Activated CD8-positive, alpha-beta memory T cell treated with anti-CD3 and anti-CD28 coated beads, Interleukin-2, amount 50 U/mL, for 48 hours (primary cell): ENCODE data around the gene CALHM1.

Experiments
- DNase-seq: peaks from one replicate; pipeline ENCODE4 v3.0.0-alpha.2; 2020

Gene CALHM1

GRCh38 chr10:103454026-103454425 is 4.7 kb downstream of the CALHM1 start:
- no peak for DNase-seq

- DNase-seq, result no peak
Observed at GRCh38 chr10:103452506-103453230, 6.0 kb downstream of the CALHM1 start.

GRCh38 chr10:103451831-103452505 is 6.7 kb downstream of the CALHM1 start, which contains the start of gene CALHM2:
Gene CALHM2 (minus strand): TSS chr10:103452370. CDS start chr10:103449941, 2,429 bp downstream.
- DNase-seq, result peak; percentile 83

GRCh38 chr10:103451091-103451813 is 7.4 kb downstream of the CALHM1 start:
- peak; percentile 76 for DNase-seq

- DNase-seq, result no peak
Observed at GRCh38 chr10:103450201-103450695, 8.5 kb downstream of the CALHM1 start.

- DNase-seq, result no peak
Observed at GRCh38 chr10:103449208-103450144, 9.2 kb downstream of the CALHM1 start.

- no peak for DNase-seq
Observed at GRCh38 chr10:103448746-103449145, 10.0 kb downstream of the CALHM1 start.

GRCh38 chr10:103447187-103447586 is 11.5 kb downstream of the CALHM1 start:
- DNase-seq, result no peak

GRCh38 chr10:103445767-103446567 is 12.7 kb downstream of the CALHM1 start:
- DNase-seq, result no peak

- no peak for DNase-seq
Observed at GRCh38 chr10:103445366-103445765, 13.3 kb downstream of the CALHM1 start.

GRCh38 chr10:103444478-103444877 is 14.2 kb downstream of the CALHM1 start:
- DNase-seq, result no peak

- no peak for DNase-seq
Observed at GRCh38 chr10:103443475-103444185, 15.1 kb downstream of the CALHM1 start.

GRCh38 chr10:103442031-103442461 is 16.7 kb downstream of the CALHM1 start:
- no peak for DNase-seq

- no peak for DNase-seq
Observed at GRCh38 chr10:103441611-103442010, 17.1 kb downstream of the CALHM1 start.

- DNase-seq, result no peak
Observed at GRCh38 chr10:103441206-103441605, 17.5 kb downstream of the CALHM1 start.

- no peak for DNase-seq
Observed at GRCh38 chr10:103440416-103440815, 18.3 kb downstream of the CALHM1 start.

GRCh38 chr10:103439776-103440175 is 18.9 kb downstream of the CALHM1 start:
- DNase-seq, result no peak

GRCh38 chr10:103433858-103434257 is 24.8 kb downstream of the CALHM1 start:
- DNase-seq, result no peak

GRCh38 chr10:103431902-103432301 is 26.8 kb downstream of the CALHM1 start:
- no peak for DNase-seq

GRCh38 chr10:103429647-103430046 is 29.1 kb downstream of the CALHM1 start:
- DNase-seq, result no peak
